Gastroesophageal sphincter (tissue), 4 donors: ENCODE results near the gene THEM4. TPM values are rescaled to one million over a fixed set of nuclear protein-coding genes. Genes with fewer than 3 reads are reported as not detected.

ENCODE experiments used
- ATAC-seq: fragments of 150-250 bp; one replicate; pipeline ENCODE4 v1.9.1; 2016; ENCODE audit warnings: mild to moderate bottlenecking, moderate library complexity
- H3K27ac ChIP-seq, 4 donors: fragments of 200-600 bp; sonication (generic) in 3 of 4; 1 replicate in 3 of 4; 2 replicates in 1 of 4; pipeline ENCODE4 v1.5.1; 2016 to 2019
- H3K27me3 ChIP-seq: fragments of 200-600 bp; sonication (generic); one replicate; pipeline ENCODE4 v1.5.1; 2019
- H3K36me3 ChIP-seq, 2 donors: fragments of 200-600 bp; sonication (generic); one replicate each; pipeline ENCODE4 v1.5.1; 2019; ENCODE audit warnings: control low read depth in 1 of 2
- H3K4me1 ChIP-seq, 3 donors: fragments of 200-600 bp; sonication (generic); 1 replicate in 2 of 3; 2 replicates in 1 of 3; pipeline ENCODE4 v1.5.1; 2016 to 2019; ENCODE audit warnings: control low read depth in 2 of 3
- H3K4me3 ChIP-seq, 2 donors: fragments of 200-600 bp; sonication (generic); one replicate each; pipeline ENCODE4 v1.5.1; 2019; ENCODE audit warnings: mild to moderate bottlenecking in 1 of 2, moderate library complexity in 1 of 2
- H3K9me3 ChIP-seq, 3 donors: fragments of 200-600 bp; sonication (generic); one replicate each; pipeline ENCODE4 v1.5.1; 2017 to 2019; ENCODE audit warnings: control low read depth in 2 of 3
- CTCF ChIP-seq, 4 experiments: fragments of 200-600 bp in 2 of 4; fragments of 450-650 bp in 2 of 4; sonication (generic) in 1 of 4; IDR thresholded peaks; one replicate each; pipeline ENCODE4 v1.5.1; 2017 to 2019; ENCODE audit warnings: antibody characterized with exemption in 4 of 4, mild to moderate bottlenecking in 2 of 4, moderate library complexity in 2 of 4
- EP300 ChIP-seq: sonication (generic); formaldehyde crosslinking; IDR thresholded peaks from one replicate; pipeline ENCODE4 v1.6.1; 2017; ENCODE audit warnings: antibody characterized with exemption, mild to moderate bottlenecking
- POLR2A ChIP-seq, 2 donors: fragments of 450-650 bp; IDR thresholded peaks; one replicate each; pipeline ENCODE4 v1.6.1; 2017; ENCODE audit warnings: antibody characterized with exemption in 2 of 2, mild to moderate bottlenecking in 2 of 2, moderate library complexity in 1 of 2
- POLR2AphosphoS5 ChIP-seq: sonication (generic); formaldehyde crosslinking; IDR thresholded peaks from one replicate; pipeline ENCODE4 v1.6.1; 2017; ENCODE audit warnings: antibody characterized with exemption
- WGBS, 2 donors: methylation state at CpG; one replicate each; pipeline ENCODE4 v1.1.5; 2018; ENCODE audit warnings: low coverage in 1 of 2; 5-methylcytosine and 5-hydroxymethylcytosine counted together
- total RNA-seq, 4 donors: library from RNA; depleted of rRNA; stranded (reverse); fragments of >200 nt; gene quantifications; one replicate each; pipeline ENCODE4 v1.1.0, GENCODE V29; 2016

The THEM4 gene
- total RNA-seq, 4 donors from 2014 or later, result 14.7 to 17.5 (median 16.1) TPM

- no peaks in the 10 kb centered on the region for H3K9me3 ChIP-seq
- no peaks in the 10 kb centered on the region for H3K27me3 ChIP-seq
- no peak for ATAC-seq
- no peak overlapping the region for H3K27ac ChIP-seq
- no peaks in the 10 kb centered on the region for H3K4me1 ChIP-seq
- H3K36me3 ChIP-seq, result no peaks in the 10 kb centered on the region
- WGBS, 2 donors, result 57 to 61% methylated on average over 1 of the region's 1 CpG
- no peak overlapping the region for H3K4me3 ChIP-seq
- no peak for TF ChIP-seq EP300
- TF ChIP-seq POLR2AphosphoS5, result no peak
- no peak for TF ChIP-seq POLR2A (IDR thresholded peaks at IDR 0.05)
Observed at GRCh38 chr1:151952811-151953210, 43.5 kb upstream of the THEM4 start.

GRCh38 chr1:151949371-151950193 is 40.3 kb upstream of the THEM4 start:
- Histone ChIP-seq H3K9me3 (no peaks in the 10 kb centered on the region), H3K4me3 (no peak overlapping the region), H3K4me1 (peaks cover 3 to 27% (median 21%) of the 10 kb centered on the region in 3 donors), H3K27me3 (no peaks in the 10 kb centered on the region), H3K36me3 (no peaks in the 10 kb centered on the region), H3K27ac (no peak overlapping the region)
- no peak for ATAC-seq
- WGBS, 2 donors, result 100% methylated on average over 2 of the region's 18 CpGs
- TF ChIP-seq EP300 (no peak), POLR2A (IDR thresholded peaks at IDR 0.05) (no peak), CTCF (IDR thresholded peaks at IDR 0.05) (no peak), POLR2AphosphoS5 (no peak)

GRCh38 chr1:151948506-151948905 is 39.2 kb upstream of the THEM4 start:
- ATAC-seq, result no peak
- Histone ChIP-seq H3K36me3 (no peaks in the 10 kb centered on the region), H3K4me3 (no peak overlapping the region), H3K9me3 (no peaks in the 10 kb centered on the region), H3K27ac (no peak overlapping the region), H3K4me1 (peaks cover 3 to 38% (median 25%) of the 10 kb centered on the region in 3 donors), H3K27me3 (no peaks in the 10 kb centered on the region)
- 67 to 100% methylated on average over 1 of the region's 1 CpG for WGBS, 2 donors
- TF ChIP-seq POLR2A (IDR thresholded peaks at IDR 0.05) (no peak), POLR2AphosphoS5 (no peak), EP300 (no peak), CTCF (IDR thresholded peaks at IDR 0.05) (no peak)

GRCh38 chr1:151947140-151947539 is 37.8 kb upstream of the THEM4 start:
- H3K36me3 ChIP-seq, result no peaks in the 10 kb centered on the region
- no peaks in the 10 kb centered on the region for H3K9me3 ChIP-seq
- H3K27me3 ChIP-seq, result no peaks in the 10 kb centered on the region
- 51 to 57% methylated on average over 2 of the region's 2 CpGs for WGBS, 2 donors
- H3K4me3 ChIP-seq, result no peak overlapping the region
- peaks cover 3 to 48% (median 25%) of the 10 kb centered on the region in 3 donors for H3K4me1 ChIP-seq
- ATAC-seq, result no peak
- TF ChIP-seq POLR2A (IDR thresholded peaks at IDR 0.05), result no peak
- TF ChIP-seq CTCF (IDR thresholded peaks at IDR 0.05), result no peak
- no peak for TF ChIP-seq POLR2AphosphoS5
- TF ChIP-seq EP300, result no peak
- H3K27ac ChIP-seq, result peak overlapping the region in 3 of 4 donors; percentile 75 to 87 (median 77)

- peak; percentile 89 for ATAC-seq
- H3K4me1 ChIP-seq, result peaks cover 3 to 59% (median 34%) of the 10 kb centered on the region in 3 donors
- H3K9me3 ChIP-seq, result no peaks in the 10 kb centered on the region
- H3K27me3 ChIP-seq, result no peaks in the 10 kb centered on the region
- peak overlapping the region; percentile 75 to 87 (median 78) for H3K27ac ChIP-seq
- H3K4me3 ChIP-seq, result no peak overlapping the region
- no peaks in the 10 kb centered on the region for H3K36me3 ChIP-seq
- WGBS, 2 donors, result 19 to 26% methylated on average over 10 of the region's 10 CpGs
- no peak for TF ChIP-seq POLR2A (IDR thresholded peaks at IDR 0.05)
- no peak for TF ChIP-seq EP300
- TF ChIP-seq CTCF (IDR thresholded peaks at IDR 0.05), result peak in 2 of 4 experiments; percentile 26 to 31
- peak; percentile 82 for TF ChIP-seq POLR2AphosphoS5
Observed at GRCh38 chr1:151945725-151946722, 36.7 kb upstream of the THEM4 start.
